Measurements from ENCODE around the gene KRT32. TPM values are rescaled to one million over a fixed set of nuclear protein-coding genes. Genes with fewer than 3 reads are reported as not detected.
A peak's percentile ranks its signal among the peaks of the same experiment; 100 is the strongest.

KRT32 gene
- total RNA-seq, 1 experiment from 2014 or later, result 1.5 TPM

- H3K9me3 ChIP-seq (ENCODE audit: low read length), result no peaks in the 10 kb centered on the region
- no peak for ATAC-seq
- H4K20me1 ChIP-seq (ENCODE audit: low read length), result no peaks in the 10 kb centered on the region
- no peak overlapping the region for H2AFZ ChIP-seq (ENCODE audit: low read length)
- no peaks in the 10 kb centered on the region for H3K27me3 ChIP-seq (ENCODE audit: low read length)
- H3K4me2 ChIP-seq (ENCODE audit: low read length), result no peak overlapping the region
- H3K79me2 ChIP-seq (ENCODE audit: low read length), result no peaks in the 10 kb centered on the region
- POLR2A ChIA-PET (ENCODE audit: unreplicated experiment), result no interaction called here
- CTCF ChIA-PET, result interaction anchor here (1.0 kb wide), 1 partner anchor 67 kb away, joined by 4 read pairs; no protein-coding TSS in a partner anchor
- no peak for DNase-seq
- H3K4me1 ChIP-seq (ENCODE audit: insufficient read depth, low read length), result peaks cover 6% of the 10 kb centered on the region; the same call in 1 of the 2 replicates
- H3K4me3 ChIP-seq (ENCODE audit: low read length), result no peak overlapping the region
- BruUV-seq (replicated peaks), result no TSS peak
- no peaks in the 10 kb centered on the region for H3K36me3 ChIP-seq (ENCODE audit: low read depth, low read length)
- H3K9me2 ChIP-seq (replicated peaks; ENCODE audit: low read length), result no peaks in the 10 kb centered on the region
- no peak overlapping the region for H3K27ac ChIP-seq (ENCODE audit: low read length)
- TF ChIP-seq, protein P1, sequence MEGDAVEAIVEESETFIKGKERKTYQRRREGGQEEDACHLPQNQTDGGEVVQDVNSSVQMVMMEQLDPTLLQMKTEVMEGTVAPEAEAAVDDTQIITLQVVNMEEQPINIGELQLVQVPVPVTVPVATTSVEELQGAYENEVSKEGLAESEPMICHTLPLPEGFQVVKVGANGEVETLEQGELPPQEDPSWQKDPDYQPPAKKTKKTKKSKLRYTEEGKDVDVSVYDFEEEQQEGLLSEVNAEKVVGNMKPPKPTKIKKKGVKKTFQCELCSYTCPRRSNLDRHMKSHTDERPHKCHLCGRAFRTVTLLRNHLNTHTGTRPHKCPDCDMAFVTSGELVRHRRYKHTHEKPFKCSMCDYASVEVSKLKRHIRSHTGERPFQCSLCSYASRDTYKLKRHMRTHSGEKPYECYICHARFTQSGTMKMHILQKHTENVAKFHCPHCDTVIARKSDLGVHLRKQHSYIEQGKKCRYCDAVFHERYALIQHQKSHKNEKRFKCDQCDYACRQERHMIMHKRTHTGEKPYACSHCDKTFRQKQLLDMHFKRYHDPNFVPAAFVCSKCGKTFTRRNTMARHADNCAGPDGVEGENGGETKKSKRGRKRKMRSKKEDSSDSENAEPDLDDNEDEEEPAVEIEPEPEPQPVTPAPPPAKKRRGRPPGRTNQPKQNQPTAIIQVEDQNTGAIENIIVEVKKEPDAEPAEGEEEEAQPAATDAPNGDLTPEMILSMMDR (conservative IDR thresholded peaks at IDR 0.05; ENCODE audit: low read depth, low read length), result no peak
- TF ChIP-seq EZH2phosphoT487 (IDR thresholded peaks at IDR 0.05; ENCODE audit: borderline replicate concordance, low read length), result no peak
- TF ChIP-seq EZH2 (IDR thresholded peaks at IDR 0.05; ENCODE audit: low read length, unreplicated experiment), result no peak
- H3F3A ChIP-seq (ENCODE audit: low read length, unreplicated experiment), result no peaks in the 10 kb centered on the region
- intact Hi-C loops (cut with micrococcal nuclease), result no loop called here
- no peak overlapping the region for H3K9ac ChIP-seq (ENCODE audit: low read length)
These were observed 18.0 kb upstream of the KRT32 start for GRCh38 chr17:41484920-41485904.

- no peaks in the 10 kb centered on the region for H3K79me2 ChIP-seq (ENCODE audit: low read length)
- ChIA-PET CTCF (interaction anchor here (1.0 kb wide), 1 partner anchor 66 kb away, joined by 4 read pairs; no protein-coding TSS in a partner anchor), POLR2A (ENCODE audit: unreplicated experiment) (no interaction called here)
- intact Hi-C loops (cut with micrococcal nuclease), result no loop called here
- H3K4me2 ChIP-seq (ENCODE audit: low read length), result no peak overlapping the region
- TF ChIP-seq, protein P1 (conservative IDR thresholded peaks at IDR 0.05; ENCODE audit: low read depth, low read length), result no peak
- TF ChIP-seq EZH2 (IDR thresholded peaks at IDR 0.05; ENCODE audit: low read length, unreplicated experiment), result no peak
- TF ChIP-seq EZH2phosphoT487 (IDR thresholded peaks at IDR 0.05; ENCODE audit: borderline replicate concordance, low read length), result no peak
- no peak overlapping the region for H3K9ac ChIP-seq (ENCODE audit: low read length)
- no peak overlapping the region; the same call in 1 of the 2 replicates for H3K27ac ChIP-seq (ENCODE audit: low read length)
- no peaks in the 10 kb centered on the region for H3K9me3 ChIP-seq (ENCODE audit: low read length)
- no peaks in the 10 kb centered on the region for H3K9me2 ChIP-seq (replicated peaks; ENCODE audit: low read length)
- ATAC-seq, result peak; percentile 87
- no peak overlapping the region for H2AFZ ChIP-seq (ENCODE audit: low read length)
- no TSS peak for BruUV-seq (replicated peaks)
- no peaks in the 10 kb centered on the region for H3K36me3 ChIP-seq (ENCODE audit: low read depth, low read length)
- DNase-seq, result peak; percentile 19
- no peak overlapping the region for H3K4me3 ChIP-seq (ENCODE audit: low read length)
- no peaks in the 10 kb centered on the region for H4K20me1 ChIP-seq (ENCODE audit: low read length)
- peaks cover 6% of the 10 kb centered on the region; the same call in 1 of the 2 replicates for H3K4me1 ChIP-seq (ENCODE audit: insufficient read depth, low read length)
- no peaks in the 10 kb centered on the region for H3F3A ChIP-seq (ENCODE audit: low read length, unreplicated experiment)
- H3K27me3 ChIP-seq (ENCODE audit: low read length), result no peaks in the 10 kb centered on the region
These were observed 17.0 kb upstream of the KRT32 start for GRCh38 chr17:41483991-41484826.
